ENCODE measurements around the gene PLET1.

The PLET1 gene

DNA sequence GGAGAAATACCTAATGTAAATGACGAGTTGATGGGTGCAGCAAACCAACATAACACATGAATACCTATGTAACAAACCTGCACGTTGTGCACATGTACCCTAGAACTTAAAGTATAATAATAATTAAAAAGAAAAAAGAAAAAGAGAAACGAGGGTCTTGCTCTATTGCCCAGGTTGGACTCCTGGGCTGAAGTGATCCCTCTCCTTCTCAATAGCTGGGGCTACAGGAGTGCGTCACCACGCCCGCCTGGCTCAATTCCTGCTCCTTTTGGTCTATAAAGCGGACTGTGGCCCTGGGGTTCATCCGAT is 35.0 kb downstream of the PLET1 start:
- ATAC-seq (ENCODE audit: low read depth) (no peak), DNase-seq (ENCODE audit: low spot score) (no peak)
- Histone ChIP-seq H3K9me3 (ENCODE audit: severe bottlenecking) (no peaks in the 10 kb centered on the region), H3K27ac (ENCODE audit: poor library complexity, severe bottlenecking) (peak overlapping the region; percentile 67), H3K36me3 (ENCODE audit: low read depth) (peaks cover 25% of the 10 kb centered on the region), H3K4me3 (ENCODE audit: severe bottlenecking) (peak overlapping the region; percentile 64), H3K27me3 (ENCODE audit: insufficient read depth, poor library complexity, severe bottlenecking) (no peaks in the 10 kb centered on the region), H3K4me1 (ENCODE audit: insufficient read depth, poor library complexity, severe bottlenecking) (peaks cover 13% of the 10 kb centered on the region)
- TF ChIP-seq, protein P1, sequence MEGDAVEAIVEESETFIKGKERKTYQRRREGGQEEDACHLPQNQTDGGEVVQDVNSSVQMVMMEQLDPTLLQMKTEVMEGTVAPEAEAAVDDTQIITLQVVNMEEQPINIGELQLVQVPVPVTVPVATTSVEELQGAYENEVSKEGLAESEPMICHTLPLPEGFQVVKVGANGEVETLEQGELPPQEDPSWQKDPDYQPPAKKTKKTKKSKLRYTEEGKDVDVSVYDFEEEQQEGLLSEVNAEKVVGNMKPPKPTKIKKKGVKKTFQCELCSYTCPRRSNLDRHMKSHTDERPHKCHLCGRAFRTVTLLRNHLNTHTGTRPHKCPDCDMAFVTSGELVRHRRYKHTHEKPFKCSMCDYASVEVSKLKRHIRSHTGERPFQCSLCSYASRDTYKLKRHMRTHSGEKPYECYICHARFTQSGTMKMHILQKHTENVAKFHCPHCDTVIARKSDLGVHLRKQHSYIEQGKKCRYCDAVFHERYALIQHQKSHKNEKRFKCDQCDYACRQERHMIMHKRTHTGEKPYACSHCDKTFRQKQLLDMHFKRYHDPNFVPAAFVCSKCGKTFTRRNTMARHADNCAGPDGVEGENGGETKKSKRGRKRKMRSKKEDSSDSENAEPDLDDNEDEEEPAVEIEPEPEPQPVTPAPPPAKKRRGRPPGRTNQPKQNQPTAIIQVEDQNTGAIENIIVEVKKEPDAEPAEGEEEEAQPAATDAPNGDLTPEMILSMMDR (IDR thresholded peaks at IDR 0.05; ENCODE audit: poor library complexity, severe bottlenecking), result no peak

GRCh38 chr11:112223754-112224532 is 36.7 kb downstream of the PLET1 start:
- DNase-seq (ENCODE audit: low spot score), result no peak
- Histone ChIP-seq H3K9me3 (ENCODE audit: severe bottlenecking) (no peaks in the 10 kb centered on the region), H3K4me1 (ENCODE audit: insufficient read depth, poor library complexity, severe bottlenecking) (peaks cover 13% of the 10 kb centered on the region), H3K4me3 (ENCODE audit: severe bottlenecking) (no peak overlapping the region), H3K36me3 (ENCODE audit: low read depth) (peaks cover 9% of the 10 kb centered on the region), H3K27ac (ENCODE audit: poor library complexity, severe bottlenecking) (no peak overlapping the region), H3K27me3 (ENCODE audit: insufficient read depth, poor library complexity, severe bottlenecking) (no peaks in the 10 kb centered on the region)
- TF ChIP-seq, protein P1 (IDR thresholded peaks at IDR 0.05; ENCODE audit: poor library complexity, severe bottlenecking), result no peak
- ATAC-seq (ENCODE audit: low read depth), result no peak

- ATAC-seq (ENCODE audit: low read depth) (no peak), DNase-seq (ENCODE audit: low spot score) (no peak)
- H3K9me3 ChIP-seq (ENCODE audit: severe bottlenecking), result no peaks in the 10 kb centered on the region
- no peak overlapping the region for H3K4me3 ChIP-seq (ENCODE audit: severe bottlenecking)
- H3K36me3 ChIP-seq (ENCODE audit: low read depth), result peaks cover under 1% of the 10 kb centered on the region
- H3K27ac ChIP-seq (ENCODE audit: poor library complexity, severe bottlenecking), result no peak overlapping the region
- H3K4me1 ChIP-seq (ENCODE audit: insufficient read depth, poor library complexity, severe bottlenecking), result peaks cover 13% of the 10 kb centered on the region
- TF ChIP-seq, protein P1 (IDR thresholded peaks at IDR 0.05; ENCODE audit: poor library complexity, severe bottlenecking), result no peak
- H3K27me3 ChIP-seq (ENCODE audit: insufficient read depth, poor library complexity, severe bottlenecking), result no peaks in the 10 kb centered on the region
These were observed 37.5 kb downstream of the PLET1 start for GRCh38 chr11:112223121-112223520.

- H3K36me3 ChIP-seq (ENCODE audit: low read depth), result no peaks in the 10 kb centered on the region
- H3K27ac ChIP-seq (ENCODE audit: poor library complexity, severe bottlenecking), result peak overlapping the region; percentile 42
- H3K4me1 ChIP-seq (ENCODE audit: insufficient read depth, poor library complexity, severe bottlenecking), result peaks cover 5% of the 10 kb centered on the region
- TF ChIP-seq, protein P1 (IDR thresholded peaks at IDR 0.05; ENCODE audit: poor library complexity, severe bottlenecking), result no peak
- ATAC-seq (ENCODE audit: low read depth) (no peak), DNase-seq (ENCODE audit: low spot score) (no peak)
- H3K4me3 ChIP-seq (ENCODE audit: severe bottlenecking), result no peak overlapping the region
- no peaks in the 10 kb centered on the region for H3K27me3 ChIP-seq (ENCODE audit: insufficient read depth, poor library complexity, severe bottlenecking)
- H3K9me3 ChIP-seq (ENCODE audit: severe bottlenecking), result no peaks in the 10 kb centered on the region
These were observed 38.4 kb downstream of the PLET1 start for GRCh38 chr11:112222303-112222702.

GRCh38 chr11:112221274-112221835 is 39.3 kb downstream of the PLET1 start:
- ATAC-seq (ENCODE audit: low read depth), result no peak
- TF ChIP-seq, protein P1 (IDR thresholded peaks at IDR 0.05; ENCODE audit: poor library complexity, severe bottlenecking), result no peak
- no peak overlapping the region for H3K4me3 ChIP-seq (ENCODE audit: severe bottlenecking)
- peaks cover 5% of the 10 kb centered on the region for H3K4me1 ChIP-seq (ENCODE audit: insufficient read depth, poor library complexity, severe bottlenecking)
- no peaks in the 10 kb centered on the region for H3K27me3 ChIP-seq (ENCODE audit: insufficient read depth, poor library complexity, severe bottlenecking)
- DNase-seq (ENCODE audit: low spot score), result no peak
- H3K9me3 ChIP-seq (ENCODE audit: severe bottlenecking), result no peaks in the 10 kb centered on the region
- no peaks in the 10 kb centered on the region for H3K36me3 ChIP-seq (ENCODE audit: low read depth)
- peak overlapping the region; percentile 42 for H3K27ac ChIP-seq (ENCODE audit: poor library complexity, severe bottlenecking)
